ENCODE results near the gene CNEP1R1. TPM values are rescaled to one million over a fixed set of nuclear protein-coding genes. Genes with fewer than 3 reads are reported as not detected.
A peak's percentile ranks its signal among the peaks of the same experiment; 100 is the strongest.

Gene CNEP1R1
- total and polyA plus RNA-seq, 4 experiments from 2014 or later: 19.2 to 40.8 (median 27.6) TPM

DNA sequence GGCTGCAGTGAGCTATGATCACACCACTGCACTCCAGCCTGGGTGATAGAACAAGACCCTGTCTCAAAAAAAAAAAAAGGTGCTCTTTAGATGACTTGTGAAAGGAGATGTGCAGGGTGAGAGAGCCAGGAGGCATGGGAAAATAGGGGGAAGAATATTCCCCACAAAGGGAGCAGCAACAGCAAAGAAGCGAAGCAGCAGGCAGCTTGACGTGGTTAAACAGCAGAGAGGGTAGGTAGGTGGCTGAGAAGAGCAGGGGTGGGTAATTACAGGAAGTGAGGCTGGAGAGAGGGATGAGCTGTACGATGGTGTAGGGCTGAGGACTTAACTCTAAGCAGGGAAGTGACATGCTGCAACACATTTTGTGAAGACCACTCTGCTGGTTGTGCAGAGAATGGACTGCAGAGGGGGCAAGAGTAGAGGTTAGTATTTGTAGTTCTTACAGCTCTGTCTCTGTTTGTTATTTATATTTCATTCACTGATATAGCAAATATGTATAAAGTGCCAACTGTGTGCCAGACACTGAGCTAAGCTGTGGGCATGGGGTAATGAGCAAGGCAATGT is 42.3 kb downstream of the CNEP1R1 start:
- H3K4me3 ChIP-seq (ENCODE audit: low read length in 2 of 2): peak overlapping the region; percentile 27 to 98
- Mint-ChIP-seq H3K27me3 (no peaks in the 10 kb centered on the region), H3K27ac (peak overlapping the region; percentile 38 to 97 (median 85)), H3K36me3 (peaks cover 16 to 32% of the 10 kb centered on the region in 2 donors), H3K4me3 (peak overlapping the region; percentile 90 to 97 (median 93)), H3K4me1 (peaks cover 31 to 54% (median 40%) of the 10 kb centered on the region in 4 donors), H3K9me3 (no peaks in the 10 kb centered on the region)
- no peaks in the 10 kb centered on the region for H3K27me3 ChIP-seq (ENCODE audit: insufficient read depth, low read length)
- ChIA-PET CTCF (ENCODE audit: partially characterized antibody) (interaction anchor here (1.3 to 3.2 kb wide), 6 partner anchors 10 to 598 kb away, joined by 3 to 23 read pairs (median 10); partner anchors contain the start of gene CNEP1R1), POLR2A (ENCODE audit: partially characterized antibody) (interaction anchor here (3.4 to 3.5 kb wide), 2 partner anchors 42 to 85 kb away, joined by 23 to 32 read pairs; partner anchors contain the start of genes CNEP1R1 and TENT4B)
- no peaks in the 10 kb centered on the region for H3K9me3 ChIP-seq (ENCODE audit: control insufficient read depth in 1 of 2, low read length in 2 of 2)
- H3K4me1 ChIP-seq (ENCODE audit: insufficient read depth, low read length): peaks cover 33% of the 10 kb centered on the region
- intact Hi-C loops (cut with micrococcal nuclease): loop anchor here (1.0 to 5.0 kb wide), 4 partner anchors 145 to 739 kb away; partner anchors contain the start of genes BRD7 and CYLD
- DNase-seq: peak in 4 of 5 donors; percentile 19 to 42 (median 26)
- no peak overlapping the region for H3K27ac ChIP-seq (ENCODE audit: low read depth, low read length)
- peaks cover 16% of the 10 kb centered on the region for H3K36me3 ChIP-seq (ENCODE audit: insufficient read depth, low read length)

DNA sequence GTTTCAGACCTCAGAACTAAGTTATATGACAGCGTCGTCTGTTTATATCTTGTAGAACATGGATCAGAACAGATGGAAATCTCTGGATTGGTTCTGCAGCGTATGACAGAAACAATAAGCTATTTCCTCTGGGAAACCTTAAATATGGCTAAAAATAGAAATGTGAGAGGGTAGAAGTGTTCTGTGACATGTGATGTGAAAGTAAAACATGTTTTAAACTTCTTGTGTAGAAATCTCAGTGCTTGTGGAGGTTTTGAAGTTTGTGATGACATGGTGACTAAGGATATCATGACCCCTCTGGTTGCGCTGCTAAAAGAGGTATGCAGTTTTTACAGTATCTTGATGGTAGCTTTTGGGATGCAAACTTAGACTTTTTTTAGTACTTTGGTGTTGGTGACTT is 43.5 kb downstream of the CNEP1R1 start:
- Histone ChIP-seq H3K4me3 (ENCODE audit: low read length in 2 of 2) (no peak overlapping the region), H3K9me3 (ENCODE audit: control insufficient read depth in 1 of 2, low read length in 2 of 2) (no peaks in the 10 kb centered on the region), H3K4me1 (ENCODE audit: insufficient read depth, low read length) (peaks cover 33% of the 10 kb centered on the region), H3K27me3 (ENCODE audit: insufficient read depth, low read length) (no peaks in the 10 kb centered on the region), H3K27ac (ENCODE audit: low read depth, low read length) (no peak overlapping the region), H3K36me3 (ENCODE audit: insufficient read depth, low read length) (peaks cover 16% of the 10 kb centered on the region)
- Mint-ChIP-seq H3K36me3 (peaks cover 17 to 38% of the 10 kb centered on the region in 2 donors), H3K27me3 (no peaks in the 10 kb centered on the region), H3K4me3 (peak overlapping the region in 6 of 8 donors; percentile 14 to 52 (median 36)), H3K9me3 (no peaks in the 10 kb centered on the region), H3K4me1 (peaks cover 36 to 60% (median 46%) of the 10 kb centered on the region in 4 donors), H3K27ac (no peak overlapping the region)
- intact Hi-C loops (cut with micrococcal nuclease): loop anchor here (5.0 kb wide), 3 partner anchors 144 to 674 kb away; partner anchors contain the start of genes BRD7 and CYLD
- DNase-seq: no peak
- CTCF ChIA-PET (ENCODE audit: partially characterized antibody): interaction anchor here (0.6 to 3.2 kb wide), 4 partner anchors 20 to 597 kb away, joined by 3 to 22 read pairs (median 10); partner anchors contain the start of gene CNEP1R1
- POLR2A ChIA-PET (ENCODE audit: partially characterized antibody): interaction anchor here (0.6 kb wide), 1 partner anchor 45 kb away, joined by 3 read pairs; no protein-coding TSS in a partner anchor

DNA sequence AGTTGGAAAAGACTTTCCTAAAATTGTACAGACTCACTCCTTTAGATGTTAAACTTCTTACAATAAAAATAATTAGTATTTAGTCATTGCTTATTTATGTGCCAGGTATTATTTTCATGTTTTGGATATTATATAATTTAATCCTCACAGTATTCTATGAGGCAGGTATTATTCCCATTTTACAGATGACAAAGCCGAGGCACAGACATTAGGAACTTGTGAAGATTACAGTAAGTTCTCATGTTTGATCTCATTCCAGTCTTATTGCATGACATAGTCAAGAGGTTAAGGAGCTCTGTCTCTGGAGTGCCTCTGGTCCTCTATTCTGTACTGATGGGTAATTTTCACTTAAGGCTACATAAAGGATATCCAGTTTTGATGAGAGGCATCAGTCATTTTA is 44.0 kb downstream of the CNEP1R1 start:
- CTCF ChIA-PET (ENCODE audit: partially characterized antibody): interaction anchor here (0.6 to 3.2 kb wide), 5 partner anchors 19 to 597 kb away, joined by 3 to 22 read pairs (median 4); partner anchors contain the start of gene CNEP1R1
- Histone ChIP-seq H3K27ac (ENCODE audit: low read depth, low read length) (no peak overlapping the region), H3K4me1 (ENCODE audit: insufficient read depth, low read length) (peaks cover 33% of the 10 kb centered on the region), H3K4me3 (ENCODE audit: low read length in 2 of 2) (no peak overlapping the region), H3K36me3 (ENCODE audit: insufficient read depth, low read length) (peaks cover 16% of the 10 kb centered on the region), H3K27me3 (ENCODE audit: insufficient read depth, low read length) (no peaks in the 10 kb centered on the region), H3K9me3 (ENCODE audit: control insufficient read depth in 1 of 2, low read length in 2 of 2) (no peaks in the 10 kb centered on the region)
- no peaks in the 10 kb centered on the region for H3K9me3 Mint-ChIP-seq
- H3K4me1 Mint-ChIP-seq: peaks cover 37 to 60% (median 46%) of the 10 kb centered on the region in 4 donors
- peaks cover 17 to 41% of the 10 kb centered on the region in 2 donors for H3K36me3 Mint-ChIP-seq
- H3K27ac Mint-ChIP-seq: no peak overlapping the region
- H3K4me3 Mint-ChIP-seq: peak overlapping the region in 1 of 8 donors; percentile 52
- intact Hi-C loops (cut with micrococcal nuclease): loop anchor here (5.0 kb wide), 3 partner anchors 143 to 673 kb away; partner anchors contain the start of genes BRD7 and CYLD
- H3K27me3 Mint-ChIP-seq: no peaks in the 10 kb centered on the region
- POLR2A ChIA-PET (ENCODE audit: partially characterized antibody): interaction anchor here (0.6 to 1.1 kb wide), 2 partner anchors 44 to 45 kb away, joined by 3 read pairs; partner anchors contain the start of gene CNEP1R1
- no peak for DNase-seq

DNA sequence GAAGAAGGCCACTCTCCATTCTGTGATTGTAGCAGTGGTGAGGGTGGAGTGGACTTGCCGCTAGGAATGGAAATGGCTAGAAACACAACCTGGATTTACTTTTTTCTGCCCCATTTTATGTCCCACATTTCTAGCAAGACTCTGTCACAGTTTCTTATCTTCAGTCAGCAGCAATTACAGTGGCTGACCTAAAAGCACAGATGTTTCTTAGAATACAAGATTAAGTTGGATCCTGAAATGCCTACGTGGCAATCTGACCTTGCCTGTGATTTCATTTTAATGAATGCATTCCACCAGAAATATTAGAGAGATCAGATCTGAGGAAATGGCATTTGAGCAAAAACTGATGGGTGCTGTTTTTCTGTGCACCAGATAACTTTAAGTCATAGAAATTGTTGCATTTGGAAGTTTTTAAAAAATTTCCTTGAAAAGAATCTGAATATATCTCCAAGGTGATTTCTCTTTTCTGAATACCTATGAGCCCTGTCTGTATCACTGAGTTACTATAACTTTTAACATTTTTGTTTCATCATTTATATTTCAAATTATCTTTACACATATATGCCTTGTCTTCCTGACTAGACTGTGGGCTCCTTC is 46.1 kb downstream of the CNEP1R1 start:
- Histone ChIP-seq H3K27ac (ENCODE audit: low read depth, low read length) (no peak overlapping the region), H3K27me3 (ENCODE audit: insufficient read depth, low read length) (no peaks in the 10 kb centered on the region), H3K4me3 (ENCODE audit: low read length in 2 of 2) (no peak overlapping the region), H3K9me3 (ENCODE audit: control insufficient read depth in 1 of 2, low read length in 2 of 2) (no peaks in the 10 kb centered on the region), H3K36me3 (ENCODE audit: insufficient read depth, low read length) (peaks cover 16% of the 10 kb centered on the region), H3K4me1 (ENCODE audit: insufficient read depth, low read length) (peaks cover 26% of the 10 kb centered on the region)
- Mint-ChIP-seq H3K27ac (no peak overlapping the region), H3K4me3 (no peak overlapping the region), H3K27me3 (no peaks in the 10 kb centered on the region), H3K9me3 (no peaks in the 10 kb centered on the region), H3K4me1 (peaks cover 31 to 50% (median 41%) of the 10 kb centered on the region in 4 donors), H3K36me3 (peaks cover 24 to 46% of the 10 kb centered on the region in 2 donors)
- DNase-seq: no peak
- intact Hi-C loops (cut with micrococcal nuclease): no loop called here
- CTCF ChIA-PET (ENCODE audit: partially characterized antibody): interaction anchor here (1.0 kb wide), 1 partner anchor 46 kb away, joined by 4 read pairs; the partner anchor contains the start of gene CNEP1R1
- POLR2A ChIA-PET (ENCODE audit: partially characterized antibody): no interaction called here

DNA sequence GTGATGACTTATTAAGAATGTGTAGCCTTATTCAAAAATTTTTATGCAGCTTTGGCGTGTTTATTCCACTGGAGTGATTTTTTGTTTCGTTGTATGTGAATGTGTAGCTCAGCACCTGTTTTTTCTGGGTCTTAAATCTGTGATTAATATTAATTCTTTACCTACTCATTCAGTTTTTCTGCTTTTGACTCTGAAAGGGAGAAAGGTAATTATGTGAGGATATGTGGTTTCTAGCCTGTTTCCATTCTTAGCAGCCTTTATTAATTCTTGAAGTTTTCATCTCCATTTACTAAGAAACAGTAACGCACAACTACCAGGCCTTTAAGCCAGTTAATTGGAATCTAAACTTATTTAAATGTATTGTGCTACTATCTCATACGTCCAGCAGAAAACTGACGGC is 47.7 kb downstream of the CNEP1R1 start:
- H3K27ac ChIP-seq (ENCODE audit: low read depth, low read length): no peak overlapping the region
- no peaks in the 10 kb centered on the region for H3K27me3 Mint-ChIP-seq
- DNase-seq: no peak
- no peaks in the 10 kb centered on the region for H3K27me3 ChIP-seq (ENCODE audit: insufficient read depth, low read length)
- ChIA-PET POLR2A (ENCODE audit: partially characterized antibody) (no interaction called here), CTCF (ENCODE audit: partially characterized antibody) (no interaction called here)
- H3K4me3 Mint-ChIP-seq: no peak overlapping the region
- no peaks in the 10 kb centered on the region for H3K9me3 Mint-ChIP-seq
- H3K27ac Mint-ChIP-seq: peak overlapping the region in 5 of 7 donors; percentile 7 to 48 (median 29)
- peaks cover 19% of the 10 kb centered on the region for H3K36me3 ChIP-seq (ENCODE audit: insufficient read depth, low read length)
- peaks cover 29 to 46% of the 10 kb centered on the region in 2 donors for H3K36me3 Mint-ChIP-seq
- peaks cover 21 to 37% (median 31%) of the 10 kb centered on the region in 4 donors for H3K4me1 Mint-ChIP-seq
- no peaks in the 10 kb centered on the region for H3K9me3 ChIP-seq (ENCODE audit: control insufficient read depth in 1 of 2, low read length in 2 of 2)
- intact Hi-C loops (cut with micrococcal nuclease): no loop called here
- no peak overlapping the region for H3K4me3 ChIP-seq (ENCODE audit: low read length in 2 of 2)
- peaks cover 14% of the 10 kb centered on the region for H3K4me1 ChIP-seq (ENCODE audit: insufficient read depth, low read length)

DNA sequence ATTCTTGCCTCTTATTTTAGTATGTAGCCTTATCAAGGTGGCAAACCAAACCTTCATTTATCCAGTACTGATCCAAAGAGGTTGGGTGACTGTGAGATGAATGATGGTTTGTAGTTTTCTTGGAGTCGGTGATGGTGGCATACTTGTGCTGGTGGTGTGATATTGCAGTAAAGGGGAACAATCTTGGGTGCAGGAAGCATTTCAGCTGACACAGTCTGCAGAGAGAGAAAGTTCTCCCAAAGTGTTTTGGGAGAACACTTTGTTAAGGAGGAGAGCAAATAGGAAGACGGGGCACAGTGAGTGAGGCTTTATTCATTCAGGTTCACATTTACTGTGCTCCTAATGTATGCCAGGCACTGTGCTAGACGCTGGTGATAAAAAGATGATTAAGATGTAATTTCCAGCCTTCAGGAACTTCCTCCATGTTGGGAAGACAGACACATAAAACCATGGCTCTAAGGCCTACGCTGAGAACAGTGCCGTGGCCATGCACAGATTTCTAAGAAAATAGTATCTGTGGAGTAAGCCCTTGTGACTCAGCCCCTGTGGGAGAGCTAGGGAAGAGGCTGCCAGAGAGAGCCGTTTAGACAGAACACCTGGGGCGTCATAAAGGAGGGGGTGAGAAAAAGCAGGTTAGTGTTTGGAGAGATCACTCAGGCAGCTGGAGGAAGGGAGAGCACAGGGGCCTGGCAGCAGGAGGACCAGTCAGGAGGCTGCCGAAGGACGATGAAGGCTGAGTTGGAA is 54.5 kb downstream of the CNEP1R1 start:
- Mint-ChIP-seq H3K9me3 (no peaks in the 10 kb centered on the region), H3K27ac (peak overlapping the region in 2 of 7 donors; percentile 10 to 74)

More for the DNA sequence above, 54.5 kb downstream of the CNEP1R1 start:
- H3K4me1 ChIP-seq (ENCODE audit: insufficient read depth, low read length): no peaks in the 10 kb centered on the region
- intact Hi-C loops (cut with micrococcal nuclease): no loop called here
- peaks cover 50 to 61% of the 10 kb centered on the region in 2 donors for H3K36me3 Mint-ChIP-seq
- peaks cover 0 to 15% (median 4%) of the 10 kb centered on the region in 4 donors for H3K4me1 Mint-ChIP-seq
- H3K27ac ChIP-seq (ENCODE audit: low read depth, low read length): no peak overlapping the region
- POLR2A ChIA-PET (ENCODE audit: partially characterized antibody): no interaction called here
- H3K27me3 ChIP-seq (ENCODE audit: insufficient read depth, low read length): no peaks in the 10 kb centered on the region
- CTCF ChIA-PET (ENCODE audit: partially characterized antibody): no interaction called here
- no peaks in the 10 kb centered on the region for H3K9me3 ChIP-seq (ENCODE audit: control insufficient read depth in 1 of 2, low read length in 2 of 2)
- no peak overlapping the region for H3K4me3 ChIP-seq (ENCODE audit: low read length in 2 of 2)
- DNase-seq: no peak
- no peak overlapping the region for H3K4me3 Mint-ChIP-seq
- H3K36me3 ChIP-seq (ENCODE audit: insufficient read depth, low read length): peaks cover 29% of the 10 kb centered on the region
- no peaks in the 10 kb centered on the region for H3K27me3 Mint-ChIP-seq

All from CD4-positive, alpha-beta memory T cell (primary cell).